ENCODE measurements around the gene ERBIN. TPM values are rescaled to one million over a fixed set of nuclear protein-coding genes. Genes with fewer than 3 reads are reported as not detected.

ERBIN gene
- total and polyA plus RNA-seq, 2 of the 13 experiments (the other 11 are each of a cell fraction or from before 2014, with no cell fraction given) = 14.4 to 41.7 TPM

- no peak for TF ChIP-seq HIVEP1 (CRISPR knock-in tag; IDR thresholded peaks at IDR 0.05)
- no peak for TF ChIP-seq GABPB1 (CRISPR knock-in tag; IDR thresholded peaks at IDR 0.05)
- TF ChIP-seq NFE2L1 (CRISPR knock-in tag; IDR thresholded peaks at IDR 0.05; ENCODE audit: borderline replicate concordance) = no peak
- TF ChIP-seq POLR2AphosphoS5 (IDR thresholded peaks at IDR 0.05; ENCODE audit: low read depth, low read length) = no peak
- no peak for TF ChIP-seq PTBP1 (IDR thresholded peaks at IDR 0.05; ENCODE audit: low read depth, low read length, poor library complexity, severe bottlenecking)
These were observed 72.8 kb downstream of the ERBIN start (continued) for GRCh38 chr5:65999061-65999723.

GRCh38 chr5:66001952-66002351 lies 75.6 kb downstream of the ERBIN start:
- H3K27ac ChIP-seq (ENCODE audit: extremely low read length, insufficient read depth, low read length) = no peak overlapping the region
- 97% methylated on average over 4 of the region's 4 CpGs for WGBS (ENCODE audit: low lambda C conversion rate)
- CTCF ChIA-PET (ENCODE audit: low intra/inter-chr PET ratio, low total read pairs) = no interaction called here
- no peaks in the 10 kb centered on the region for H3K4me1 ChIP-seq (ENCODE audit: insufficient read depth, low read length)
- no peak overlapping the region for H3K9ac ChIP-seq (ENCODE audit: insufficient read depth, low read depth, low read length)
- BruUV-seq (replicated peaks) = no TSS peak
- POLR2A ChIA-PET = no interaction called here
- H3K4me3 ChIP-seq (replicated peaks in 1 of 3; ENCODE audit: insufficient read depth in 1 of 3, low read depth in 2 of 3, low read length in 3 of 3) = no peak overlapping the region
- H2AFZ ChIP-seq (ENCODE audit: low read length) = no peak overlapping the region
- H3K36me3 ChIP-seq (replicated peaks in 1 of 2; ENCODE audit: control insufficient read depth in 1 of 2, insufficient read depth in 2 of 2, low read length in 2 of 2) = peaks cover 2 to 16% of the 10 kb centered on the region in 2 experiments; a peak in 1 of 5 replicates
- H3K4me2 ChIP-seq (ENCODE audit: low read depth, low read length) = no peak overlapping the region
- in situ Hi-C loops (cut with HindIII; ENCODE audit: extremely low pct_ligation_motif_present, low pct_unique_long_range_greater_than_20kb) = no loop called here
- intact Hi-C loops (cut with micrococcal nuclease; ENCODE audit: unreplicated experiment) = no loop called here
- no peaks in the 10 kb centered on the region for H3K9me3 ChIP-seq (ENCODE audit: low read length)
- H4K20me1 ChIP-seq (ENCODE audit: insufficient read depth, low read length) = 0 out of 2 replicates have a peak, but pooled peaks cover 3% of the 10 kb centered on the region
- no peaks in the 10 kb centered on the region for H3K27me3 ChIP-seq (ENCODE audit: control insufficient read depth in 1 of 2, insufficient read depth in 2 of 2, low read length in 2 of 2)
- no peak for DNase-seq (ENCODE audit: low spot score)
- peaks cover 15% of the 10 kb centered on the region for H3K79me2 ChIP-seq (ENCODE audit: insufficient read depth, low read length)
- no peak for ATAC-seq
- no peak for FAIRE-seq
- no peak for TF ChIP-seq ZBTB40 (IDR thresholded peaks at IDR 0.05)
- TF ChIP-seq ZBTB40 (CRISPR knock-in tag; IDR thresholded peaks at IDR 0.05) = no peak
- TF ChIP-seq CREM (IDR thresholded peaks at IDR 0.05) = no peak
- TF ChIP-seq CREM (CRISPR knock-in tag; IDR thresholded peaks at IDR 0.05) = no peak
- TF ChIP-seq ZBTB7B (CRISPR knock-in tag; IDR thresholded peaks at IDR 0.05) = no peak

Data from HepG2 (cell line).